GM18873 (cell line): ENCODE measurements around the gene RFPL4A.
"Not testable (repeated sequence)": the region's sequence is repeated elsewhere in the genome, so short reads cannot be mapped to it uniquely, and the experiment has no call there.

Source experiments
- ATAC-seq: cut with Tn5 transposase; IDR thresholded peaks from one replicate; pipeline ENCODE4 v1.9.1; 2021; ENCODE audit warnings: mild to moderate bottlenecking, moderate library complexity, moderate number of reproducible peaks; ENCODE audit not compliant: unreplicated experiment, low FRiP score

RFPL4A gene

GRCh38 chr19:55758797-55759196 is at the start of gene RFPL4A:
TSS of gene RFPL4A (plus strand) at chr19:55759097. CDS start at chr19:55761801, 2,704 bp downstream.
- ATAC-seq, result not testable (repeated sequence)

- ATAC-seq, result no peak
Measured at GRCh38 chr19:55711719-55712118, 47.2 kb upstream of the RFPL4A start.

- no peak for ATAC-seq
Measured at GRCh38 chr19:55712804-55713631, 45.9 kb upstream of the RFPL4A start.

- ATAC-seq, result no peak
Measured at GRCh38 chr19:55716531-55716930, 42.4 kb upstream of the RFPL4A start.

- ATAC-seq, result no peak
Measured at GRCh38 chr19:55717251-55717650, 41.6 kb upstream of the RFPL4A start.

- ATAC-seq, result not testable (repeated sequence)
Measured at GRCh38 chr19:55717879-55718711, 40.8 kb upstream of the RFPL4A start.

- no peak for ATAC-seq
Measured at GRCh38 chr19:55720214-55720746, 38.6 kb upstream of the RFPL4A start.

- no peak for ATAC-seq
Measured at GRCh38 chr19:55720801-55721200, 38.1 kb upstream of the RFPL4A start.

GRCh38 chr19:55723491-55723890 is 35.4 kb upstream of the RFPL4A start:
- no peak for ATAC-seq

- ATAC-seq, result not testable (repeated sequence)
Measured at GRCh38 chr19:55730378-55730777, 28.5 kb upstream of the RFPL4A start.

GRCh38 chr19:55738302-55738701 is 20.6 kb upstream of the RFPL4A start, which contains the start of gene NLRP9:
TSS of gene NLRP9 (minus strand) at chr19:55738402. CDS start at chr19:55738374, 28 bp downstream.
- no peak for ATAC-seq

GRCh38 chr19:55750715-55751114 is 8.2 kb upstream of the RFPL4A start:
- ATAC-seq, result no peak

GRCh38 chr19:55753401-55753800 is 5.5 kb upstream of the RFPL4A start:
- ATAC-seq, result no peak

GRCh38 chr19:55756808-55757207 is 2.1 kb upstream of the RFPL4A start:
- ATAC-seq, result not testable (repeated sequence)

- ATAC-seq, result no peak
Measured at GRCh38 chr19:55766466-55766865, 7.6 kb downstream of the RFPL4A start.

- ATAC-seq, result not testable (repeated sequence)
Measured at GRCh38 chr19:55768818-55769217, 9.9 kb downstream of the RFPL4A start, which contains the start of gene RFPL4AL1. TSS of gene RFPL4AL1 (plus strand) at chr19:55769118. CDS start at chr19:55771805, 2,687 bp downstream.

- not testable (repeated sequence) for ATAC-seq
Measured at GRCh38 chr19:55769632-55770031, 10.7 kb downstream of the RFPL4A start.

GRCh38 chr19:55777528-55777927 is 18.6 kb downstream of the RFPL4A start:
- ATAC-seq, result no peak

GRCh38 chr19:55778331-55778730 is 19.4 kb downstream of the RFPL4A start:
- no peak for ATAC-seq

- no peak for ATAC-seq
Measured at GRCh38 chr19:55781112-55781511, 22.2 kb downstream of the RFPL4A start.

- no peak for ATAC-seq
Measured at GRCh38 chr19:55795021-55795420, 36.1 kb downstream of the RFPL4A start.
